OCI-LY7 (cell line): ENCODE results near the gene FGF18. TPM values are rescaled to one million over a fixed set of nuclear protein-coding genes. Genes with fewer than 3 reads are reported as not detected.

Experiments
- BruUV-seq: library from RNA; stranded (reverse); fragments of 400-500 nt; replicated peaks from 2 replicates; lab custom pipeline; 2021; lab: Mats Ljungman, UMichigan
- CTCF ChIA-PET: fragments of 300-600 bp; sonication (Branson Sonifier 250); formaldehyde crosslinking; loops from one replicate; lab custom pipeline; 2022; ENCODE audit warnings: antibody characterized with exemption; ENCODE audit not compliant: unreplicated experiment; lab: Charles Lee
- POLR2A ChIA-PET: fragments of 300-600 bp; sonication (Branson Sonifier 250); formaldehyde crosslinking; loops from one replicate; lab custom pipeline; 2022; ENCODE audit warnings: antibody characterized with exemption; lab: Charles Lee
- DNase-seq: peaks from one replicate; pipeline ENCODE4 v3.0.0-alpha.2; 2015; ENCODE audit warnings: low spot score
- H2AFZ ChIP-seq: fragments of 200-600 bp; sonication (generic), shearing (Covaris generic); 2 replicates; pipeline ENCODE4 v1.6.1; 2014; ENCODE audit warnings: mild to moderate bottlenecking, antibody characterized with exemption, low read length, moderate library complexity
- H3K27ac ChIP-seq: fragments of 200-600 bp; sonication (generic); 2 replicates; pipeline ENCODE4 v1.5.1; 2014; ENCODE audit warnings: mixed run types, low read depth, mild to moderate bottlenecking, moderate library complexity, low read length, inconsistent platforms; ENCODE audit not compliant: poor library complexity, severe bottlenecking
- H3K36me3 ChIP-seq: fragments of 200-600 bp; sonication (generic); 2 replicates; pipeline ENCODE4 v1.6.1; 2014; ENCODE audit warnings: mild to moderate bottlenecking, antibody characterized with exemption, low read length, moderate library complexity, mixed read lengths; ENCODE audit not compliant: insufficient read depth
- H3K4me1 ChIP-seq: fragments of 200-600 bp; sonication (generic); 2 replicates; pipeline ENCODE4 v1.5.1; 2014; ENCODE audit warnings: mild to moderate bottlenecking, low read length; ENCODE audit not compliant: insufficient read depth, poor library complexity, severe bottlenecking
- H3K4me2 ChIP-seq: fragments of 200-600 bp; sonication (generic); 2 replicates; pipeline ENCODE4 v1.6.1; 2014; ENCODE audit warnings: mild to moderate bottlenecking, low read length
- H3K4me3 ChIP-seq: fragments of 200-600 bp; sonication (generic); 2 replicates; pipeline ENCODE4 v1.5.1; 2014; ENCODE audit warnings: mild to moderate bottlenecking, low read depth, low read length; ENCODE audit not compliant: poor library complexity, severe bottlenecking
- H3K79me2 ChIP-seq: fragments of 200-600 bp; sonication (generic); 2 replicates; pipeline ENCODE4 v1.6.1; 2016; ENCODE audit warnings: low read depth, mild to moderate bottlenecking, low read length, moderate library complexity, mixed read lengths; ENCODE audit not compliant: insufficient read depth
- H3K9me2 ChIP-seq: fragments of 200-600 bp; sonication (generic); 2 replicates; pipeline ENCODE4 v1.6.1; 2016; ENCODE audit warnings: mild to moderate bottlenecking, low read length, mixed read lengths; ENCODE audit not compliant: insufficient read depth
- H3K9me3 ChIP-seq: fragments of 200-600 bp; sonication (generic); 2 replicates; pipeline ENCODE4 v1.6.1; 2014; ENCODE audit warnings: mild to moderate bottlenecking, mixed run types, low read length, mixed read lengths
- H4K20me1 ChIP-seq: fragments of 200-600 bp; sonication (generic); 2 replicates; pipeline ENCODE4 v1.6.1; 2014; ENCODE audit warnings: mild to moderate bottlenecking, antibody characterized with exemption, low read length, moderate library complexity, mixed read lengths; ENCODE audit not compliant: insufficient read depth
- EZH2phosphoT487 ChIP-seq: fragments of 200-600 bp; sonication (generic); IDR thresholded peaks from 2 replicates; pipeline ENCODE4 v1.6.1; 2018; ENCODE audit warnings: low read depth, borderline replicate concordance, mild to moderate bottlenecking, mixed run types, antibody characterized with exemption, low read length, moderate library complexity, mixed read lengths
- intact Hi-C: fragments of 100-400 bp; cut with micrococcal nuclease; formaldehyde crosslinking; loops from one replicate; pipeline ENCODE4 v1.10.0; 2022; ENCODE audit not compliant: unreplicated experiment
- total RNA-seq, 2 experiments: library from RNA; depleted of rRNA in 1 of 2; stranded (reverse); fragments of >200 nt in 1 of 2; shearing (Covaris generic) in 1 of 2; gene quantifications; 2 replicates each; pipeline ENCODE4 v1.2.3, GENCODE V29; 2014 to 2022
- TF ChIP-seq, protein P1 (sequence below): fragments of 200-600 bp; sonication (generic); conservative IDR thresholded peaks from 2 replicates; pipeline ENCODE4 v1.5.1; 2014; ENCODE audit warnings: mild to moderate bottlenecking, antibody characterized with exemption, low read length, moderate library complexity, mixed read lengths

Gene FGF18
- total RNA-seq, 2 experiments from 2014 or later = 0.16 TPM; not detected in 1

DNA sequence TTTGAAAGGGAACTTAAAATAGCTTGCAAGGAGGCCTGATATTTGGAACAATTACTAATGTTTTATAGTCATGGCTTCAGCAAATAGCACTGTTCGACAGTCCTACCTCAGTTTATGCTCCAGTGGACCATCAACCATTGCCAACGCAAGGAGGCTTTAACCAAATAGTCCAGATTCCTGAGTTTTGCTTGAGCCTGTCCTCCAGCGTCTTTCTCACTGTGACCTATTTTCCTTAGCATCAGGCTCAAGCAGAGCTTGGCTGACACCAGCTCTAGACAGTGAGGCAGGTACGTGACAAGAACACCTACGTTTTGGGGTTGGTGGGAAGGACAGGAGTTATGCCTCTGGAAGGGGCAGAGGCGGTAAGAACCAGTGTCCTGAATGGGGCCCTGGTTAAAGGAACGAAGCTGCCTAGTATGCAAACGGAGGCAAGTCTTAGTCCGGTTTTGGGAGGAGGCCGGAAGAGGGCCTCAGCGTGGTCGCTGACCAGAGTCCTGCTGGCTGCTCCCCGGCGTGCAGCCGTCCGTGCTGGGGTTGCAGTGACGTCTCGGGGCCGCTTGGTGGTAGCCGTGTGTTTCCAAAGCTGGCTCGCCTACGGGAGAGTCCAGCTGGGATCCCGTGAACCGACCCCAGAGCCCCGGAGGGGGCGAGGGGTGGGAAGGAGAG lies 998 bp upstream of the FGF18 start:
- TF ChIP-seq, protein P1, sequence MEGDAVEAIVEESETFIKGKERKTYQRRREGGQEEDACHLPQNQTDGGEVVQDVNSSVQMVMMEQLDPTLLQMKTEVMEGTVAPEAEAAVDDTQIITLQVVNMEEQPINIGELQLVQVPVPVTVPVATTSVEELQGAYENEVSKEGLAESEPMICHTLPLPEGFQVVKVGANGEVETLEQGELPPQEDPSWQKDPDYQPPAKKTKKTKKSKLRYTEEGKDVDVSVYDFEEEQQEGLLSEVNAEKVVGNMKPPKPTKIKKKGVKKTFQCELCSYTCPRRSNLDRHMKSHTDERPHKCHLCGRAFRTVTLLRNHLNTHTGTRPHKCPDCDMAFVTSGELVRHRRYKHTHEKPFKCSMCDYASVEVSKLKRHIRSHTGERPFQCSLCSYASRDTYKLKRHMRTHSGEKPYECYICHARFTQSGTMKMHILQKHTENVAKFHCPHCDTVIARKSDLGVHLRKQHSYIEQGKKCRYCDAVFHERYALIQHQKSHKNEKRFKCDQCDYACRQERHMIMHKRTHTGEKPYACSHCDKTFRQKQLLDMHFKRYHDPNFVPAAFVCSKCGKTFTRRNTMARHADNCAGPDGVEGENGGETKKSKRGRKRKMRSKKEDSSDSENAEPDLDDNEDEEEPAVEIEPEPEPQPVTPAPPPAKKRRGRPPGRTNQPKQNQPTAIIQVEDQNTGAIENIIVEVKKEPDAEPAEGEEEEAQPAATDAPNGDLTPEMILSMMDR = peak; percentile 83
- TF ChIP-seq EZH2phosphoT487 = no peak
- Histone ChIP-seq H3K27ac (no peak overlapping the region), H4K20me1 (peaks cover 9% of the 10 kb centered on the region; the same call in 1 of the 2 replicates), H3K36me3 (peaks cover 9% of the 10 kb centered on the region; the same call in 1 of the 2 replicates), H3K4me3 (peak overlapping the region; percentile 5), H3K9me3 (no peaks in the 10 kb centered on the region), H3K9me2 (no peaks in the 10 kb centered on the region), H3K79me2 (no peaks in the 10 kb centered on the region), H3K4me2 (peak overlapping the region; percentile 66), H2AFZ (no peak overlapping the region), H3K4me1 (peaks cover 6% of the 10 kb centered on the region)
- no TSS peak for BruUV-seq
- ChIA-PET CTCF (interaction anchor here (0.7 kb wide), 1 partner anchor 138 kb away, joined by 3 read pairs; no protein-coding TSS in a partner anchor), POLR2A (interaction anchor here (0.7 kb wide), 1 partner anchor 10 kb away, joined by 4 read pairs; no protein-coding TSS in a partner anchor)
- DNase-seq = peak; percentile 51
- intact Hi-C loops = loop anchor here (1.0 to 5.0 kb wide), 4 partner anchors 66 to 624 kb away; no protein-coding TSS in a partner anchor

DNA sequence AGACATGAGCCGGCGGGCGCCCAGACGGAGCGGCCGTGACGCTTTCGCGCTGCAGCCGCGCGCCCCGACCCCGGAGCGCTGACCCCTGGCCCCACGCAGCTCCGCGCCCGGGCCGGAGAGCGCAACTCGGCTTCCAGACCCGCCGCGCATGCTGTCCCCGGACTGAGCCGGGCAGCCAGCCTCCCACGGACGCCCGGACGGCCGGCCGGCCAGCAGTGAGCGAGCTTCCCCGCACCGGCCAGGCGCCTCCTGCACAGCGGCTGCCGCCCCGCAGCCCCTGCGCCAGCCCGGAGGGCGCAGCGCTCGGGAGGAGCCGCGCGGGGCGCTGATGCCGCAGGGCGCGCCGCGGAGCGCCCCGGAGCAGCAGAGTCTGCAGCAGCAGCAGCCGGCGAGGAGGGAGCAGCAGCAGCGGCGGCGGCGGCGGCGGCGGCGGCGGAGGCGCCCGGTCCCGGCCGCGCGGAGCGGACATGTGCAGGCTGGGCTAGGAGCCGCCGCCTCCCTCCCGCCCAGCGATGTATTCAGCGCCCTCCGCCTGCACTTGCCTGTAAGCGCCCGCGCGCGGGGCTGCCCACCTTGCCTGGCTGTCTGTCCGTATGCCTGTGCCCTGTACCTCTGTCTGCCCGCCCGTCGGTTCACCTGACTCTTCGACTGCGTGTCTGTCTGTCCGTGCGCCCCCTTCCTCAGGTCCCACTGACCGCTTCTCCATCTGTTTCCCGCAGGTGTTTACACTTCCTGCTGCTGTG lies 412 bp downstream of the FGF18 start:
- Histone ChIP-seq H3K9me2 (no peaks in the 10 kb centered on the region), H2AFZ (no peak overlapping the region), H3K9me3 (no peaks in the 10 kb centered on the region), H3K27ac (no peak overlapping the region), H3K4me2 (peak overlapping the region; percentile 66; the same call in 1 of the 2 replicates), H3K4me1 (peaks cover 6% of the 10 kb centered on the region), H3K79me2 (no peaks in the 10 kb centered on the region), H3K4me3 (peak overlapping the region; percentile 5), H4K20me1 (peaks cover 8% of the 10 kb centered on the region; the same call in 1 of the 2 replicates), H3K36me3 (no peaks in the 10 kb centered on the region)
- no TSS peak for BruUV-seq
- ChIA-PET POLR2A (no interaction called here), CTCF (no interaction called here)
- no peak for TF ChIP-seq EZH2phosphoT487
- TF ChIP-seq, protein P1 = no peak
- intact Hi-C loops = loop anchor here (5.0 kb wide), 2 partner anchors 187 to 622 kb away; no protein-coding TSS in a partner anchor
- DNase-seq = no peak
